CD4-positive, alpha-beta T cell treated with Interleukin-6 for 4 hours (primary cell): ENCODE results near the gene ZMIZ1.

Source experiments
- DNase-seq: peaks from one replicate; pipeline ENCODE4 v3.0.0-alpha.2; 2020; ENCODE audit warnings: mixed read lengths

ZMIZ1 gene

GRCh38 chr10:79178614-79179163 lies 109.9 kb downstream of the ZMIZ1 start:
- DNase-seq: no peak

GRCh38 chr10:79179164-79179956 lies 110.6 kb downstream of the ZMIZ1 start:
- no peak for DNase-seq

GRCh38 chr10:79179957-79180309 lies 111.2 kb downstream of the ZMIZ1 start:
- DNase-seq: no peak

- no peak for DNase-seq
These were observed 111.9 kb downstream of the ZMIZ1 start for GRCh38 chr10:79180414-79181221.

- no peak for DNase-seq
These were observed 112.5 kb downstream of the ZMIZ1 start for GRCh38 chr10:79181227-79181626.

- no peak for DNase-seq
These were observed 113.1 kb downstream of the ZMIZ1 start for GRCh38 chr10:79181698-79182521.

- DNase-seq: no peak
These were observed 114.2 kb downstream of the ZMIZ1 start for GRCh38 chr10:79182781-79183467.

- no peak for DNase-seq
These were observed 114.7 kb downstream of the ZMIZ1 start for GRCh38 chr10:79183468-79183865.

GRCh38 chr10:79184145-79184625 lies 115.4 kb downstream of the ZMIZ1 start:
- DNase-seq: no peak

GRCh38 chr10:79184657-79185056 lies 115.9 kb downstream of the ZMIZ1 start:
- DNase-seq: no peak

GRCh38 chr10:79185067-79185774 lies 116.5 kb downstream of the ZMIZ1 start:
- DNase-seq: no peak

- no peak for DNase-seq
These were observed 117.1 kb downstream of the ZMIZ1 start for GRCh38 chr10:79185796-79186374.

GRCh38 chr10:79186486-79187120 lies 117.8 kb downstream of the ZMIZ1 start:
- DNase-seq: no peak

GRCh38 chr10:79187121-79187940 lies 118.6 kb downstream of the ZMIZ1 start:
- DNase-seq: no peak

- no peak for DNase-seq
These were observed 119.6 kb downstream of the ZMIZ1 start for GRCh38 chr10:79188154-79188965.

GRCh38 chr10:79189181-79189580 lies 120.4 kb downstream of the ZMIZ1 start:
- DNase-seq: no peak

- no peak for DNase-seq
These were observed 121.2 kb downstream of the ZMIZ1 start for GRCh38 chr10:79189853-79190435.

GRCh38 chr10:79190740-79191261 lies 122.0 kb downstream of the ZMIZ1 start:
- no peak for DNase-seq
